Measurements from ENCODE around the gene PAFAH2. TPM values are rescaled to one million over a fixed set of nuclear protein-coding genes. Genes with fewer than 3 reads are reported as not detected.

PAFAH2 gene
- polyA plus RNA-seq, 1 of the 3 experiments (the other 2 are of a cell fraction) = 10.8 TPM

DNA sequence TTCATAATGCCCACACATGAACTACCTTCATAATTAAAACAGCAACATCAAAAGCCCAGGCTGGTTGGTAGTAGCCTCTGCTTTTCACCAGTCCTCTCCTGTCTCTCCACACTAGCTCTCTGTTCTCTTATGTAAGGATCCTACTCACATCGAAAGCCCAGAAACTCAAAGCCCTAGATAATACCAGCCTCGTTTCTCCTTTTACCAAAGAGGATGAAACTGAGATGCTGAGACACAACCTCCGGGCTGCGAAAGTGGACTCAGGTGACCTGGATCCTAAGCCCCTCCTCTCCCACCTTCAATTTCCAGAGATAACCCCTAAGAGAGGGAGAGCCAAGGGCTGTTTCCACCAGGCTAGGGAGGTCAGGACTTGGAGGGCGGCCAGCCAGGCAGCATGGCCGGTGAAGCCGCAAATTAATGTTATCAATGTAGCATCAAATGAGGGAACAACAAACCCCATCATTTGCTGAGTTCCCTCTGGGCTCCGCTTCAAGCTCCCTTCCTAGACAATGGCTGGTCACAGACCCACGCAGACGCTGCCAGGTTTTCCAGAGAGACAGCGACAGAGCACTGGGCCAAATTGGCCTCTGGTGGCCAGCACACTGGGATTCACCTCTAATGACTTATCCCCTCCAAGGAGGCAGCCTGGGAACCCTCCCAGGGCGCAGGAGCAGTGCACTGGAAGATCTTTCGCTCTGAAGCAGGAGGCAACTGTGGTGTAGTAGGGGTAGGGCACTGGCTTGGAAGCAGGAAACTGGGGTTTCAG is 70.9 kb downstream of the PAFAH2 start (continued):
- TF ChIP-seq FOXJ3 (CRISPR knock-in tag; IDR thresholded peaks at IDR 0.05) (peak; percentile 84; the same call in 1 of the 2 replicates), RXRA (IDR thresholded peaks at IDR 0.05; ENCODE audit: borderline replicate concordance, low read depth) (no peak), GATA2 (CRISPR knock-in tag; IDR thresholded peaks at IDR 0.05) (peak; percentile 80), TCF12 (IDR thresholded peaks at IDR 0.05) (no peak), NRF1 (IDR thresholded peaks at IDR 0.05; ENCODE audit: low read depth, low read length) (peak; percentile 2; the same call in 1 of the 2 replicates), RAD21 (IDR thresholded peaks at IDR 0.05; ENCODE audit: low read length) (0 out of 2 replicates have a peak, but pooled peaks have one; percentile 25), MXI1 (IDR thresholded peaks at IDR 0.05; ENCODE audit: low read depth, low read length) (peak; percentile 62)
- TF ChIP-seq, protein P1, sequence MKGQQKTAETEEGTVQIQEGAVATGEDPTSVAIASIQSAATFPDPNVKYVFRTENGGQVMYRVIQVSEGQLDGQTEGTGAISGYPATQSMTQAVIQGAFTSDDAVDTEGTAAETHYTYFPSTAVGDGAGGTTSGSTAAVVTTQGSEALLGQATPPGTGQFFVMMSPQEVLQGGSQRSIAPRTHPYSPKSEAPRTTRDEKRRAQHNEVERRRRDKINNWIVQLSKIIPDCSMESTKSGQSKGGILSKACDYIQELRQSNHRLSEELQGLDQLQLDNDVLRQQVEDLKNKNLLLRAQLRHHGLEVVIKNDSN (IDR thresholded peaks at IDR 0.05; ENCODE audit: borderline replicate concordance, low read depth) = no peak
- TF ChIP-seq, protein P2, sequence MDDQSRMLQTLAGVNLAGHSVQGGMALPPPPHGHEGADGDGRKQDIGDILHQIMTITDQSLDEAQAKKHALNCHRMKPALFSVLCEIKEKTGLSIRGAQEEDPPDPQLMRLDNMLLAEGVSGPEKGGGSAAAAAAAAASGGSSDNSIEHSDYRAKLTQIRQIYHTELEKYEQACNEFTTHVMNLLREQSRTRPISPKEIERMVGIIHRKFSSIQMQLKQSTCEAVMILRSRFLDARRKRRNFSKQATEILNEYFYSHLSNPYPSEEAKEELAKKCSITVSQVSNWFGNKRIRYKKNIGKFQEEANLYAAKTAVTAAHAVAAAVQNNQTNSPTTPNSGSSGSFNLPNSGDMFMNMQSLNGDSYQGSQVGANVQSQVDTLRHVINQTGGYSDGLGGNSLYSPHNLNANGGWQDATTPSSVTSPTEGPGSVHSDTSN (IDR thresholded peaks at IDR 0.05) = no peak

DNA sequence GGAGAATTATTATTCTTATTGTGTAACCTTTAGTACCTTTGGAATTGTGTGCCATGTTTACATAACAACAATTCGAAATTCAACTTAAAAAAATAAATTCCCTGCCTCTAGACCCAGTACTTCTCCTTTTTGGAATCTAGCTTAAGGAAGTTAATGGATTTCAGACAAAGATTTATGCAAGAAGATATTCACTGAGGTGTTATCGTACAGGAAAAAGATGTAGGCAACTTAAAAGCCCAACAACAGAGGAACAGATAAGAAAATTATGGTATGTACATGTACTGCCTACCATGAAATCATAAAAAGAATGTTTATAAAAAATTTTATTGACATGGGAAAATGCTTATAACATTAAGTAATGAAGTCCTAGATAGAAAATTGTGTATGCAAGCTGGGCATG is 73.4 kb downstream of the PAFAH2 start:
- peaks cover 0 to 24% of the 10 kb centered on the region in 2 experiments; a peak in 1 of 4 replicates for H3K4me1 ChIP-seq (ENCODE audit: control insufficient read depth in 1 of 2, insufficient read depth in 2 of 2, low read depth in 1 of 2, low read length in 1 of 2)
- no peaks in the 10 kb centered on the region for H3K27me3 ChIP-seq (ENCODE audit: insufficient read depth)
- 57% methylated on average over 2 of the region's 2 CpGs for WGBS (ENCODE audit: low lambda C conversion rate)
- no peak for DNase-seq
- POLR2A ChIA-PET = no interaction called here
- H3K4me3 ChIP-seq (ENCODE audit: low read depth in 2 of 2, low read length in 1 of 2) = no peak overlapping the region
- no peak overlapping the region for H3K4me2 ChIP-seq
- no peak overlapping the region for H3K9ac ChIP-seq
- no peaks in the 10 kb centered on the region for H3F3A ChIP-seq (replicated peaks; ENCODE audit: insufficient read depth)
- CTCF ChIA-PET = no interaction called here
- no peak overlapping the region for H2AFZ ChIP-seq (ENCODE audit: low read depth)
- no peaks in the 10 kb centered on the region for H4K20me1 ChIP-seq (ENCODE audit: insufficient read depth)
- H3K9me2 ChIP-seq = no peaks in the 10 kb centered on the region
- no peak overlapping the region for H3K27ac ChIP-seq (ENCODE audit: low read depth in 2 of 2, low read length in 1 of 2)
- H3K36me3 ChIP-seq (replicated peaks in 1 of 2; ENCODE audit: control insufficient read depth in 1 of 2, insufficient read depth in 2 of 2, low read length in 1 of 2) = no peaks in the 10 kb centered on the region
- no peaks in the 10 kb centered on the region for H3K79me2 ChIP-seq (ENCODE audit: insufficient read depth)
- no peaks in the 10 kb centered on the region for H3K9me3 ChIP-seq
- no peak for TF ChIP-seq YY1 (IDR thresholded peaks at IDR 0.05; ENCODE audit: low read depth)
- TF ChIP-seq, protein P3, sequence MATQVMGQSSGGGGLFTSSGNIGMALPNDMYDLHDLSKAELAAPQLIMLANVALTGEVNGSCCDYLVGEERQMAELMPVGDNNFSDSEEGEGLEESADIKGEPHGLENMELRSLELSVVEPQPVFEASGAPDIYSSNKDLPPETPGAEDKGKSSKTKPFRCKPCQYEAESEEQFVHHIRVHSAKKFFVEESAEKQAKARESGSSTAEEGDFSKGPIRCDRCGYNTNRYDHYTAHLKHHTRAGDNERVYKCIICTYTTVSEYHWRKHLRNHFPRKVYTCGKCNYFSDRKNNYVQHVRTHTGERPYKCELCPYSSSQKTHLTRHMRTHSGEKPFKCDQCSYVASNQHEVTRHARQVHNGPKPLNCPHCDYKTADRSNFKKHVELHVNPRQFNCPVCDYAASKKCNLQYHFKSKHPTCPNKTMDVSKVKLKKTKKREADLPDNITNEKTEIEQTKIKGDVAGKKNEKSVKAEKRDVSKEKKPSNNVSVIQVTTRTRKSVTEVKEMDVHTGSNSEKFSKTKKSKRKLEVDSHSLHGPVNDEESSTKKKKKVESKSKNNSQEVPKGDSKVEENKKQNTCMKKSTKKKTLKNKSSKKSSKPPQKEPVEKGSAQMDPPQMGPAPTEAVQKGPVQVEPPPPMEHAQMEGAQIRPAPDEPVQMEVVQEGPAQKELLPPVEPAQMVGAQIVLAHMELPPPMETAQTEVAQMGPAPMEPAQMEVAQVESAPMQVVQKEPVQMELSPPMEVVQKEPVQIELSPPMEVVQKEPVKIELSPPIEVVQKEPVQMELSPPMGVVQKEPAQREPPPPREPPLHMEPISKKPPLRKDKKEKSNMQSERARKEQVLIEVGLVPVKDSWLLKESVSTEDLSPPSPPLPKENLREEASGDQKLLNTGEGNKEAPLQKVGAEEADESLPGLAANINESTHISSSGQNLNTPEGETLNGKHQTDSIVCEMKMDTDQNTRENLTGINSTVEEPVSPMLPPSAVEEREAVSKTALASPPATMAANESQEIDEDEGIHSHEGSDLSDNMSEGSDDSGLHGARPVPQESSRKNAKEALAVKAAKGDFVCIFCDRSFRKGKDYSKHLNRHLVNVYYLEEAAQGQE (IDR thresholded peaks at IDR 0.05; ENCODE audit: low read depth, low read length) = no peak
- TF ChIP-seq MEF2A (IDR thresholded peaks at IDR 0.05; ENCODE audit: borderline replicate concordance, low read depth) = no peak
- TF ChIP-seq, protein P4, sequence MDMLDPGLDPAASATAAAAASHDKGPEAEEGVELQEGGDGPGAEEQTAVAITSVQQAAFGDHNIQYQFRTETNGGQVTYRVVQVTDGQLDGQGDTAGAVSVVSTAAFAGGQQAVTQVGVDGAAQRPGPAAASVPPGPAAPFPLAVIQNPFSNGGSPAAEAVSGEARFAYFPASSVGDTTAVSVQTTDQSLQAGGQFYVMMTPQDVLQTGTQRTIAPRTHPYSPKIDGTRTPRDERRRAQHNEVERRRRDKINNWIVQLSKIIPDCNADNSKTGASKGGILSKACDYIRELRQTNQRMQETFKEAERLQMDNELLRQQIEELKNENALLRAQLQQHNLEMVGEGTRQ (IDR thresholded peaks at IDR 0.05; ENCODE audit: borderline replicate concordance, low read depth, low read length) = no peak
- TF ChIP-seq TCF12 (IDR thresholded peaks at IDR 0.05) = no peak
- TF ChIP-seq GATA2 (CRISPR knock-in tag; IDR thresholded peaks at IDR 0.05) = no peak
- TF ChIP-seq, protein P5, sequence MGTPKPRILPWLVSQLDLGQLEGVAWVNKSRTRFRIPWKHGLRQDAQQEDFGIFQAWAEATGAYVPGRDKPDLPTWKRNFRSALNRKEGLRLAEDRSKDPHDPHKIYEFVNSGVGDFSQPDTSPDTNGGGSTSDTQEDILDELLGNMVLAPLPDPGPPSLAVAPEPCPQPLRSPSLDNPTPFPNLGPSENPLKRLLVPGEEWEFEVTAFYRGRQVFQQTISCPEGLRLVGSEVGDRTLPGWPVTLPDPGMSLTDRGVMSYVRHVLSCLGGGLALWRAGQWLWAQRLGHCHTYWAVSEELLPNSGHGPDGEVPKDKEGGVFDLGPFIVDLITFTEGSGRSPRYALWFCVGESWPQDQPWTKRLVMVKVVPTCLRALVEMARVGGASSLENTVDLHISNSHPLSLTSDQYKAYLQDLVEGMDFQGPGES (IDR thresholded peaks at IDR 0.05; ENCODE audit: low read depth, low read length) = no peak
- TF ChIP-seq NRF1 (IDR thresholded peaks at IDR 0.05; ENCODE audit: low read depth, low read length) = no peak
- TF ChIP-seq GABPA (IDR thresholded peaks at IDR 0.05; ENCODE audit: low read depth) = no peak
- TF ChIP-seq, protein P2 (IDR thresholded peaks at IDR 0.05) = no peak
- TF ChIP-seq TEAD4 (IDR thresholded peaks at IDR 0.05; ENCODE audit: borderline replicate concordance, insufficient read depth) = no peak
- TF ChIP-seq MXI1 (IDR thresholded peaks at IDR 0.05; ENCODE audit: low read depth, low read length) = no peak
- TF ChIP-seq RCOR1 (IDR thresholded peaks at IDR 0.05; ENCODE audit: low read length) = no peak
- TF ChIP-seq, protein P6, sequence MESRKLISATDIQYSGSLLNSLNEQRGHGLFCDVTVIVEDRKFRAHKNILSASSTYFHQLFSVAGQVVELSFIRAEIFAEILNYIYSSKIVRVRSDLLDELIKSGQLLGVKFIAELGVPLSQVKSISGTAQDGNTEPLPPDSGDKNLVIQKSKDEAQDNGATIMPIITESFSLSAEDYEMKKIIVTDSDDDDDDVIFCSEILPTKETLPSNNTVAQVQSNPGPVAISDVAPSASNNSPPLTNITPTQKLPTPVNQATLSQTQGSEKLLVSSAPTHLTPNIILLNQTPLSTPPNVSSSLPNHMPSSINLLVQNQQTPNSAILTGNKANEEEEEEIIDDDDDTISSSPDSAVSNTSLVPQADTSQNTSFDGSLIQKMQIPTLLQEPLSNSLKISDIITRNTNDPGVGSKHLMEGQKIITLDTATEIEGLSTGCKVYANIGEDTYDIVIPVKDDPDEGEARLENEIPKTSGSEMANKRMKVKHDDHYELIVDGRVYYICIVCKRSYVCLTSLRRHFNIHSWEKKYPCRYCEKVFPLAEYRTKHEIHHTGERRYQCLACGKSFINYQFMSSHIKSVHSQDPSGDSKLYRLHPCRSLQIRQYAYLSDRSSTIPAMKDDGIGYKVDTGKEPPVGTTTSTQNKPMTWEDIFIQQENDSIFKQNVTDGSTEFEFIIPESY (IDR thresholded peaks at IDR 0.05; ENCODE audit: borderline replicate concordance, low read depth) = no peak
- no peak for TF ChIP-seq SMC3 (IDR thresholded peaks at IDR 0.05; ENCODE audit: low read depth, low read length)

All from SK-N-SH (cell line).